GM23338 (cell line): ENCODE data around the gene ITPRID2.

ENCODE experiments used
- EZH2 ChIP-seq: fragments of 200-600 bp; sonication (generic); IDR thresholded peaks from one replicate; pipeline ENCODE4 v1.8.0; 2017; ENCODE audit warnings: antibody characterized with exemption, mild to moderate bottlenecking, low read depth; ENCODE audit not compliant: unreplicated experiment
- EZH2phosphoT487 ChIP-seq: fragments of 200-600 bp; sonication (generic); IDR thresholded peaks from one replicate; pipeline ENCODE4 v1.8.1; 2018; ENCODE audit warnings: antibody characterized with exemption; ENCODE audit not compliant: unreplicated experiment
- NANOG ChIP-seq: IDR thresholded peaks from 2 replicates; pipeline ENCODE4 v1.6.1; 2016; ENCODE audit warnings: antibody characterized with exemption, borderline replicate concordance
- POLR2AphosphoS5 ChIP-seq: IDR thresholded peaks from 2 replicates; pipeline ENCODE4 v1.6.1; 2016; ENCODE audit warnings: antibody characterized with exemption, low read depth
- TF ChIP-seq, protein P1 (sequence below): IDR thresholded peaks from one replicate; pipeline ENCODE4 v1.6.1; 2018; ENCODE audit warnings: antibody characterized with exemption; ENCODE audit not compliant: unreplicated experiment
- TF ChIP-seq, protein P2 (sequence below), 2 experiments: fragments of 200-600 bp in 1 of 2; sonication (generic) in 1 of 2; conservative IDR thresholded peaks; 2 replicates each; pipeline versions ENCODE4 v1.5.1 to v1.6.1; 2016 to 2017; ENCODE audit warnings: antibody characterized with exemption in 2 of 2, low read depth in 2 of 2, mild to moderate bottlenecking in 2 of 2, moderate library complexity in 1 of 2

DNA sequence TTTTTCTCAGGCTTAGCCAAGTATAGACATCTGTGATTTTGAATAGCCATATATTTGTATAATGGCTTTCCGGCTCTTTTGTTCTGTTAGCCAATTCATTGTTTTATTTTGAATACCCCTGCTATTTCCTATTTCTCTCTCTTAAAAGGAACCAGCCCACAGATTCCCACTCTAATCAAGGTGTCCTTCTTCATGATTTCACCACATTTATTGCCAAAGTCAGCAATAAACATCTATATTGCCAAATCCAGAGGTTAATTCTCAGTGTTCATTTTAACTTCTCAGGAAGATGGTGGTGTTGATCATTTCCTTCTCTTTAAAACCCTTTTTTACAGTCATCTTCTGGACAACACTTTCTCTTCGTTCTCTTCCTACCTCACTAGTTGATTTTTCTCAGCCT, 13.1 kb upstream of the ITPRID2 start:
- TF ChIP-seq, protein P1, sequence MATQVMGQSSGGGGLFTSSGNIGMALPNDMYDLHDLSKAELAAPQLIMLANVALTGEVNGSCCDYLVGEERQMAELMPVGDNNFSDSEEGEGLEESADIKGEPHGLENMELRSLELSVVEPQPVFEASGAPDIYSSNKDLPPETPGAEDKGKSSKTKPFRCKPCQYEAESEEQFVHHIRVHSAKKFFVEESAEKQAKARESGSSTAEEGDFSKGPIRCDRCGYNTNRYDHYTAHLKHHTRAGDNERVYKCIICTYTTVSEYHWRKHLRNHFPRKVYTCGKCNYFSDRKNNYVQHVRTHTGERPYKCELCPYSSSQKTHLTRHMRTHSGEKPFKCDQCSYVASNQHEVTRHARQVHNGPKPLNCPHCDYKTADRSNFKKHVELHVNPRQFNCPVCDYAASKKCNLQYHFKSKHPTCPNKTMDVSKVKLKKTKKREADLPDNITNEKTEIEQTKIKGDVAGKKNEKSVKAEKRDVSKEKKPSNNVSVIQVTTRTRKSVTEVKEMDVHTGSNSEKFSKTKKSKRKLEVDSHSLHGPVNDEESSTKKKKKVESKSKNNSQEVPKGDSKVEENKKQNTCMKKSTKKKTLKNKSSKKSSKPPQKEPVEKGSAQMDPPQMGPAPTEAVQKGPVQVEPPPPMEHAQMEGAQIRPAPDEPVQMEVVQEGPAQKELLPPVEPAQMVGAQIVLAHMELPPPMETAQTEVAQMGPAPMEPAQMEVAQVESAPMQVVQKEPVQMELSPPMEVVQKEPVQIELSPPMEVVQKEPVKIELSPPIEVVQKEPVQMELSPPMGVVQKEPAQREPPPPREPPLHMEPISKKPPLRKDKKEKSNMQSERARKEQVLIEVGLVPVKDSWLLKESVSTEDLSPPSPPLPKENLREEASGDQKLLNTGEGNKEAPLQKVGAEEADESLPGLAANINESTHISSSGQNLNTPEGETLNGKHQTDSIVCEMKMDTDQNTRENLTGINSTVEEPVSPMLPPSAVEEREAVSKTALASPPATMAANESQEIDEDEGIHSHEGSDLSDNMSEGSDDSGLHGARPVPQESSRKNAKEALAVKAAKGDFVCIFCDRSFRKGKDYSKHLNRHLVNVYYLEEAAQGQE: no peak
- TF ChIP-seq, protein P2, sequence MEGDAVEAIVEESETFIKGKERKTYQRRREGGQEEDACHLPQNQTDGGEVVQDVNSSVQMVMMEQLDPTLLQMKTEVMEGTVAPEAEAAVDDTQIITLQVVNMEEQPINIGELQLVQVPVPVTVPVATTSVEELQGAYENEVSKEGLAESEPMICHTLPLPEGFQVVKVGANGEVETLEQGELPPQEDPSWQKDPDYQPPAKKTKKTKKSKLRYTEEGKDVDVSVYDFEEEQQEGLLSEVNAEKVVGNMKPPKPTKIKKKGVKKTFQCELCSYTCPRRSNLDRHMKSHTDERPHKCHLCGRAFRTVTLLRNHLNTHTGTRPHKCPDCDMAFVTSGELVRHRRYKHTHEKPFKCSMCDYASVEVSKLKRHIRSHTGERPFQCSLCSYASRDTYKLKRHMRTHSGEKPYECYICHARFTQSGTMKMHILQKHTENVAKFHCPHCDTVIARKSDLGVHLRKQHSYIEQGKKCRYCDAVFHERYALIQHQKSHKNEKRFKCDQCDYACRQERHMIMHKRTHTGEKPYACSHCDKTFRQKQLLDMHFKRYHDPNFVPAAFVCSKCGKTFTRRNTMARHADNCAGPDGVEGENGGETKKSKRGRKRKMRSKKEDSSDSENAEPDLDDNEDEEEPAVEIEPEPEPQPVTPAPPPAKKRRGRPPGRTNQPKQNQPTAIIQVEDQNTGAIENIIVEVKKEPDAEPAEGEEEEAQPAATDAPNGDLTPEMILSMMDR (conservative IDR thresholded peaks at IDR 0.05; ENCODE audit: low read depth in 2 of 2): no peak
- TF ChIP-seq EZH2 (no peak), POLR2AphosphoS5 (no peak), NANOG (no peak), EZH2phosphoT487 (no peak)
